Fibroblast of mammary gland (primary cell): Measurements from ENCODE around the gene GABRB2.
A peak's percentile ranks its signal among the peaks of the same experiment; 100 is the strongest.

Experiments used
- DNase-seq: peaks from one replicate; pipeline ENCODE4 v3.0.0-alpha.2; 2010; ENCODE audit warnings: low read depth
- H3K4me3 ChIP-seq: 2 replicates; pipeline ENCODE4 v1.5.1; 2011; ENCODE audit warnings: low read depth, mild to moderate bottlenecking, low read length, moderate library complexity; ENCODE audit not compliant: control insufficient read depth
- CTCF ChIP-seq: conservative IDR thresholded peaks from 2 replicates; pipeline ENCODE4 v1.5.1; 2011; ENCODE audit warnings: low read depth, low read length, inconsistent platforms; ENCODE audit not compliant: control insufficient read depth, insufficient read depth

The GABRB2 gene

GRCh38 chr5:161548487-161549094 is 2.1 kb upstream of the GABRB2 start:
- no peak overlapping the region for H3K4me3 ChIP-seq
- TF ChIP-seq CTCF, result no peak
- no peak for DNase-seq

- H3K4me3 ChIP-seq, result no peak overlapping the region
- DNase-seq, result no peak
- no peak for TF ChIP-seq CTCF
Measured at GRCh38 chr5:161547738-161548486, 1.4 kb upstream of the GABRB2 start.

- no peak overlapping the region for H3K4me3 ChIP-seq
- TF ChIP-seq CTCF, result no peak
- no peak for DNase-seq
Measured at GRCh38 chr5:161547406-161547737, 847 bp upstream of the GABRB2 start.

- no peak for TF ChIP-seq CTCF
- no peak overlapping the region for H3K4me3 ChIP-seq
- no peak for DNase-seq
Measured at GRCh38 chr5:161546095-161546469, 443 bp downstream of the GABRB2 start.

- H3K4me3 ChIP-seq, result no peak overlapping the region
- no peak for DNase-seq
- no peak for TF ChIP-seq CTCF
Measured at GRCh38 chr5:161545344-161546094, 1.0 kb downstream of the GABRB2 start.

GRCh38 chr5:161544350-161544765 is 2.2 kb downstream of the GABRB2 start:
- TF ChIP-seq CTCF, result peak; percentile 78
- peak; percentile 54 for DNase-seq
- no peak overlapping the region for H3K4me3 ChIP-seq
